NCI-H774 (cell line): ENCODE measurements around the gene CDC14A.

Experiments used
- DNase-seq: peaks from one replicate; lab custom pipeline; 2025; lab: John Stamatoyannopoulos, UW

The CDC14A gene

GRCh38 chr1:100538913-100539835 lies 186.9 kb downstream of the CDC14A start:
- peak; percentile 24 for DNase-seq

DNA sequence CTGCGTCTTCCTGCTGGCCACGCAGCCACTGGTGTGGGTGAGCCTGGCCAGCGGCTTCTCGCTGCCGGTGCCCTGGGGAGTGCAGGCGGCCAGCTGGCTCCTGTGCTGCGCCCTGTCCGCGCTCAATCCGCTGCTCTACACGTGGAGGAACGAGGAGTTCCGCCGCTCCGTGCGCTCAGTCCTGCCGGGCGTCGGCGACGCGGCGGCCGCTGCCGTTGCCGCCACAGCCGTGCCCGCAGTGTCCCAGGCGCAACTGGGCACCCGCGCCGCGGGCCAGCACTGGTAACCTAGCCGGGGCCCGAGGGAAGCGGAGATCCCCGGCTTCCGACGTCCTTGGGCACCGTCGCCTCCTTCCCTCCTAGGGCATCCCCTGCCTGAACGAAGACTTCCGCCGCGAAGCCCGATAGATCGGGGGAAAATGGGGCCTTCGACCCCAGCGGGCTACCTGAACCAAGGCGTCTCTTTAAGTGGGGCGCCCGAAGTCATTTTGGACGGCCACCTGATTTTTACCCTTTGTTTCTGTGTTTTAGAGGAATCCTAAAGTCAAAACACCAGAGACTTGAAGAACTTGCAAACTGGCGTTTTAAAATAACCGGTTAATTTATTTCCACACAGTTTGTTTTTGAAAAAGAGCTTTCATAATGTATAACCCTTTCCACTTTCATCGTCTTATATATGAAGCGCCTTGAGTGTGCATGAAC lies 187.7 kb downstream of the CDC14A start:
- no peak for DNase-seq

DNA sequence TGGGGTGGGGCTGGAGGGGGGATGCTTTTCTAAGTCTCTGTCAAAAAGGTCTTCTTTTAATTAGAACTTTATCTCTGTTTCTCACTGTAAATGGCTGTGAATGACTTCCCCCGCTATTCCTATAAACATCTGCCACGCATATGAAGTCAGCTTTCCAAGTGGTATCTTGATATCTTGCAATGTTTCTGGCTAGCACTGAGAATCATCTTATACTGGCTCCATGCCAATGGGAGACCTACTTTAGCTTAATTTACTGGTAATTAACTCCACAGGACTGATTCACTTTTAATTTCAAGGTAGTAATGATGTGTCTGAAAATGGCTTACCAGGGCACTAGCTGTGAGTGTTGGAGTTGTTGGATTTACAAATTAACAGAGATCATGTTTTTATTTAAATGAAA lies 190.0 kb downstream of the CDC14A start:
- no peak for DNase-seq

DNA sequence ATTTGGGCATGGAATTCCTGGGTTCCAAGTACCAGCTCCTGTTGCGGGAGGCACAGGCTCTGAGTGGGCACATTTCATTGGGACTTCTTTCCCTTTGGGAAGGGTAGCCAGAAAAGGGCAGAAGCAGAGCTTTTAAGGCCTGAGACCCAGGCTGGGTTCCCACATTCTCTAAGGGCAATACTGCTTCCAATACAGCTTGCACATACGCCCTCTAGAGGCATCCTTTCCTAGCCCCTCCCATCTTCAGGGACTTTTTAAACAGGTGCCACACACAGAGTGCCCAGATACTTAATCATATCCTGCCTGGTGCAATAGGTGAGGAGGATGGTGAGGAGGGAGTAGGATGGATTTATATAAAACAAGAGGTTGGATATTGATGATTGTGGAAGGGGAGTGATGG lies 191.3 kb downstream of the CDC14A start:
- DNase-seq = no peak

DNA sequence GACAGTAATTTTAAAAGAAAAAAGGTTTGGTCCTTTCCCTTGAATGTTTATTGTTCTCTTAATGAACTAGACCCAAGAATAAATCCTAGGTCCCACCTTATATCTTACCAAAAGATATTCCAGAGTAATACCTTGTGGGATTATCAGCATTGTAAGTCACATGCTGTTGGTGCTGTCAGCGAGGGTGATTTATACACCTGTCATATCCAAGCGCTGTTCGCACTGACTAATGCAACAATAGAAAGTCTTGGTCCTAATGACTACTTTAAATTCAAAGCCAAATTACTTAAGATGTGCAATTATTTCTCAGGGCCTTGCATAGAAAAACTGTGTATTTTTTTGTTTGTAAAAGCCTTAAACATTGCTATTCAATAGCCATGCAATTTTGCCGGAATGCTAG lies 192.5 kb downstream of the CDC14A start:
- DNase-seq = no peak

DNA sequence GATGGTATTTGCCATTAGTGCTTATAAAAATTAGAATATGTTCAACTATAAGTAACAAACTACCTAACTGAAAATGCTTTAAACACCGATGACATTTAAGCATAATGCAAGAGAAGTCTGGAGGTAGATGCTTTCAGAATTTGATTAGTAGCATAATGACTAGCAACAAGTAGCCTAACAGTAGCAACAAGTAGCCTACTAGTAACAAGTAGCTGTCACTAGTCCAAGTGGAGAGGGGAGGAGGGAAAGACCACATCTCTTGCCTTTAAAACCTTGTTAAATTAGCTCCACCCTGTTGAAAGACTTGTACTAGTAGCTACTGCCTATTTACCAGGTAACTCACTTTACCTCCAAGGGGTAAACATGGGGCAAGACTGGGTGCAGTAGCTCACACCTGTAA lies 193.5 kb downstream of the CDC14A start:
- no peak for DNase-seq

DNA sequence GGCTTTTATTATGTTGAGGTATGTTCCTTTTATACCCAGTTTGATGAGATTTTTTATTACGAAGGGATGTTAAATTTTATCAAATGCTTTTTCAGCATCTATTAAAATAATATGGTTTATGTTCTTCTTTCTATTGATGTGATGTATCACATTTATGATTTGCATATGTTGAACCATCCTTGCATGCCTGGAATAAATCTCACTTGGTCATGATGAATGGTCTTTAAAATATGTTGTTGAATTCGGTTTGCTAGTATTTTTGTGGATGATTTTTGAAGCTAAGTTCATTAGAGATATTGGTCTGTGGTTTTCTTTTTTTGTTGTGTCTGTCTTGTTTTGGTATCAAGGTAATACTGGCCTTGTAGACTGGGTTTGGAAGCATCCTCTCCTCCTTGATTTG lies 199.7 kb downstream of the CDC14A start:
- DNase-seq = no peak

DNA sequence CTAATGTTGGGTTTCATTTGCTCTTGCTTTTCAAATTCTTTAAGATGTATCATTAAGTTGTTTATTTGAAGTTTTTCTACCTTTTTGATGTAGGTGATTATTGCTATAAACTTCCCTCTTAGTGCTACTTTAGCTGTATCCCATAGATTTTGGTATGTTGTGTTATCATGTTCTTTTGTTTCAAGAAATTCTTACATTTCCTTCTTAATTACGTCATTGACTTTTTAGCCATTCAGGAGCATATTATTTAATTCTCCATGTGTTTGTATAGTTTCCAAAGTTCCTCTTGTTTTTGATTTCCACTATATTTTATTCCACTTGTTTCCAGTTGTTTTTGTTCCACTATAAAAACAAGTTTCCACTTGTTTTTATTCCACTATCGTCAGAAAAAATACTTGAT lies 200.6 kb downstream of the CDC14A start:
- no peak for DNase-seq

GRCh38 chr1:100556181-100556580 lies 203.9 kb downstream of the CDC14A start:
- no peak for DNase-seq

DNA sequence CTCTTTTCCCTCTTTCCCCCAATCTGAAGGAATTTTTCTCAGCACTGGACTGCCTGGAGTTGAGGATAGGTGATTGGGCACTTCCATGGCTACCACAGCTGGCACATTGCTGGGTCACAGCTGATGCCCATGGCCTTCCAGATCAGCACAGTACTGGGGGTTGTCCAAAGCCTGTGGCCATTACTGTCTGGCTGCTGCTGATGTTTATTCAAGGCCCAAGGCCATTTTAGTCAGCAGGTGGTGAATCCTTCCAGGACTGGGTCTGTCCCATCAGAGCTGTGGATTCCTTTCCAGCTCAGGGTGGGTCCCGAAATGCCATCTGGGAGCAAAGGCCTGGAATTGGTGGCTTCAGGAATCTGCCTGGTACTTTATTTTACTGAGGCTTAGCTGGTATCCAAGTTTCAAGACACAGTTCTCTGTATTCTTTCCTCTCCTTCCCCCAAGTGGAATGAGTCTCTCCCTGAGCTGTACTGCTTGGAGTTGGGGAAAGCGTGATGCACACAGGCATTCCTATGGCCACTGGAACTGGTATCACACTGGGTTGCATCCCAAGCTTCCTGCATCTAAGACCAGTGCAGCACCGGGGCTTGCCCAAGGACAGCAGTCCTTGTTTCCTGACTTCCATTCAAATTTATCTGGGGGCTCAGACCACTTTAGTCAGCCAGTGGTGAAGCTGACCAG lies 204.8 kb downstream of the CDC14A start:
- DNase-seq = no peak

- no peak for DNase-seq
These were observed 205.3 kb downstream of the CDC14A start for GRCh38 chr1:100557606-100557953.

DNA sequence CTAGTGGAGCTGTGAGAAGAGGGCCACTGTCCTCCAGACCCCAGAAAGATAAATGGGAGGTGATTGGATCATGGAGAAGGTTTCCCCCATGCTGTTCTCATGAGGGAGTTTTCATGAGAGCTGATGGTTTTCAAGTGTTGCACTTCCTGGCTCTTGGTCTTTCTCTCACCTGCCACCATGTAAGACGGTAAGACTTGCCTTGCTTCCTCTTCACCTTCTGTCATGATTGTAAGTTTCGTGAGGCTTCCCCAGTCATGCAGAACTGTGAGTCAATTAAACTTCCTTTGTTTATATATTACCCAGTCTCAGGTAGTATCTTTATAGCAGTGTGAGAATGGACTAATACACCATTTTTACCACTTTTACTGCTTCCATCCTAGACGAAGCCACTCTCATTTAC lies 213.2 kb downstream of the CDC14A start:
- no peak for DNase-seq

- DNase-seq = no peak
These were observed 213.8 kb downstream of the CDC14A start for GRCh38 chr1:100565937-100566699.

GRCh38 chr1:100567062-100567461 lies 214.8 kb downstream of the CDC14A start:
- DNase-seq = no peak
